Fibroblast of mammary gland (primary cell): ENCODE data around the gene OR10T2.
"Not testable (repeated sequence)": the region's sequence is repeated elsewhere in the genome, so short reads cannot be mapped to it uniquely, and the experiment has no call there.

Experiments used
- DNase-seq: peaks from one replicate; pipeline ENCODE4 v3.0.0-alpha.2; 2010; ENCODE audit warnings: low read depth
- H3K4me3 ChIP-seq: 2 replicates; pipeline ENCODE4 v1.5.1; 2011; ENCODE audit warnings: low read depth, mild to moderate bottlenecking, low read length, moderate library complexity; ENCODE audit not compliant: control insufficient read depth
- TF ChIP-seq, protein P1 (sequence below): conservative IDR thresholded peaks from 2 replicates; pipeline ENCODE4 v1.5.1; 2011; ENCODE audit warnings: low read depth, low read length, inconsistent platforms; ENCODE audit not compliant: control insufficient read depth, insufficient read depth

Gene OR10T2, protein sequence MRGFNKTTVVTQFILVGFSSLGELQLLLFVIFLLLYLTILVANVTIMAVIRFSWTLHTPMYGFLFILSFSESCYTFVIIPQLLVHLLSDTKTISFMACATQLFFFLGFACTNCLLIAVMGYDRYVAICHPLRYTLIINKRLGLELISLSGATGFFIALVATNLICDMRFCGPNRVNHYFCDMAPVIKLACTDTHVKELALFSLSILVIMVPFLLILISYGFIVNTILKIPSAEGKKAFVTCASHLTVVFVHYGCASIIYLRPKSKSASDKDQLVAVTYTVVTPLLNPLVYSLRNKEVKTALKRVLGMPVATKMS

DNA sequence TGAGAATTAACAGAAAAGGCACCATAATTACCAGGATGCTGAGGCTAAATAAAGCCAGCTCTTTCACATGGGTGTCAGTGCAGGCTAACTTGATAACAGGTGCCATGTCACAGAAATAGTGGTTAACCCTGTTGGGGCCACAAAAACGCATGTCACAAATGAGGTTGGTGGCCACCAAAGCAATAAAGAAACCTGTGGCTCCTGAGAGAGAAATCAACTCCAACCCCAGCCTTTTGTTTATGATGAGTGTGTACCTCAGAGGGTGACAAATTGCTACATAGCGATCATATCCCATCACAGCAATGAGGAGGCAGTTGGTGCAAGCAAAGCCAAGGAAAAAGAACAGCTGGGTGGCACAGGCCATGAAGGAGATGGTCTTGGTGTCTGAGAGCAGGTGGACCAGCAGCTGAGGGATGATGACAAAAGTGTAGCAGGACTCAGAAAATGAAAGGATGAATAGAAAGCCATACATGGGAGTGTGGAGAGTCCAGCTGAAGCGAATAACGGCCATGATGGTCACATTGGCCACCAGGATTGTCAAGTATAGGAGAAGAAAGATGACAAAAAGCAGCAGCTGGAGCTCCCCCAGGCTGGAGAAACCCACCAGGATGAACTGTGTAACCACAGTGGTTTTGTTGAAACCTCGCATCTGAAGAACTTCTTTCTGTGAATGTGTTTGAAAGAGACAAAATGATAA lies at the start of gene OR10T2:
Gene OR10T2 (minus strand): TSS at position 649 of the 697 bp plus-strand sequence. CDS start 0 bp downstream, at position 649.
- no peak within 1 kb of the TSS for H3K4me3 ChIP-seq
- TF ChIP-seq, protein P1, sequence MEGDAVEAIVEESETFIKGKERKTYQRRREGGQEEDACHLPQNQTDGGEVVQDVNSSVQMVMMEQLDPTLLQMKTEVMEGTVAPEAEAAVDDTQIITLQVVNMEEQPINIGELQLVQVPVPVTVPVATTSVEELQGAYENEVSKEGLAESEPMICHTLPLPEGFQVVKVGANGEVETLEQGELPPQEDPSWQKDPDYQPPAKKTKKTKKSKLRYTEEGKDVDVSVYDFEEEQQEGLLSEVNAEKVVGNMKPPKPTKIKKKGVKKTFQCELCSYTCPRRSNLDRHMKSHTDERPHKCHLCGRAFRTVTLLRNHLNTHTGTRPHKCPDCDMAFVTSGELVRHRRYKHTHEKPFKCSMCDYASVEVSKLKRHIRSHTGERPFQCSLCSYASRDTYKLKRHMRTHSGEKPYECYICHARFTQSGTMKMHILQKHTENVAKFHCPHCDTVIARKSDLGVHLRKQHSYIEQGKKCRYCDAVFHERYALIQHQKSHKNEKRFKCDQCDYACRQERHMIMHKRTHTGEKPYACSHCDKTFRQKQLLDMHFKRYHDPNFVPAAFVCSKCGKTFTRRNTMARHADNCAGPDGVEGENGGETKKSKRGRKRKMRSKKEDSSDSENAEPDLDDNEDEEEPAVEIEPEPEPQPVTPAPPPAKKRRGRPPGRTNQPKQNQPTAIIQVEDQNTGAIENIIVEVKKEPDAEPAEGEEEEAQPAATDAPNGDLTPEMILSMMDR, result no peak
- no peak for DNase-seq

DNA sequence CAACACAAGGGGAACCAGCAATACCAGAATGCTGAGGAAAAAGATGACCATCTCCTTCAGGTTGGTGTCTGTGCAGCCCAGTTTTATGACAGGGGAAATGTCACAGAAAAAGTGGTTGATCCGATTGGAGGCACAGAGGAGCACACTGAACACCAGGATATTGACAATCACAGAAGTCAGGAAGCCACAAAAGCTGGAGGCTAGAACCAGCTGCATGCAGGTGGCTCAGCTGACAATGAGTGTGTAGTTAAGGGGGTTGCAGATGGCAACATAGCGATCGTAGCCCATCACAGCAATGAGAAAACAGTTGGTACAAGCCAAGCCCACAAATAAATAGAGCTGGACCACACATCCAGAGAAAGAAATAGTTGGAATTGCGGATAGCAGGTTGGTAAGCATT lies 46.1 kb upstream of the OR10T2 start:
- H3K4me3 ChIP-seq, result no peak overlapping the region
- TF ChIP-seq, protein P1, result no peak
- DNase-seq, result no peak

DNA sequence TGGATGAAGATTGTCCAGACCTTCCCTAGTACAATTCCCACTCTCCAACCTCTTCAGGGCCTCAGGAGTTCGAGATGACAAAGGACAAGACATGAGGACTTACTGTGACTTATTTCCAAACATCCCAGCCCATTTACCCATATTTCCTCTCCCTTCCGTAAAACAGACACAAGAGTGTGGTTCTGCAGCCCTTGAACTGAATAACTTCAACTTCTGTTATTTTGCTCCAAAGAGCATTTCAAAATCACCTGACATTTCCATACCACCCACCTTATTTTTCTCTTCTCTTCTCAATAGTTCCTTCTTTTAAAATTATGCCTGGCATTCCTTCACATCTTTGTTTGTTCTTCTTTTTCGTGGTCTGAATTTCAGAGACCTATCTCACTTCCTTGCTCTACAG lies 35.5 kb upstream of the OR10T2 start:
- no peak for DNase-seq
- no peak overlapping the region for H3K4me3 ChIP-seq
- TF ChIP-seq, protein P1, result no peak

DNA sequence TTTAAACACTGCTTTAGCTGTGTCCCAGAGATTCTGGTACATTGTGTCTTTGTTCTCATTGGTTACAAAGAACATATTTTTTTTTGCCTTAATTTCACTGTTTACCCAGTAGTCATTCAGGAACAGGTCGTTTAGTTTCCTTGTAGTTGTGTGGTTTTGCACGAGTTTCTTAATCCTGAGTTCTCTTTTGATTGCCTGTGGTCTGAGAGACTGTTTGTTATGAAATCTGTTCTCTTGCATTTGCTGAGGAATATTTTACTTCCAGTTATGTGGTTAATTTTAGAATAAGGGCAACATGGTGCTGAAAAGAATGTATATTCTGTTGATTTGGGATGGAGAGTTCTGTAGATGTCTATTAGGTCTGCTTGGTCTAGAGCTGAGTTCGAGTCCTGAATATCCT lies 30.9 kb upstream of the OR10T2 start:
- not testable (repeated sequence) for H3K4me3 ChIP-seq, DNase-seq

DNA sequence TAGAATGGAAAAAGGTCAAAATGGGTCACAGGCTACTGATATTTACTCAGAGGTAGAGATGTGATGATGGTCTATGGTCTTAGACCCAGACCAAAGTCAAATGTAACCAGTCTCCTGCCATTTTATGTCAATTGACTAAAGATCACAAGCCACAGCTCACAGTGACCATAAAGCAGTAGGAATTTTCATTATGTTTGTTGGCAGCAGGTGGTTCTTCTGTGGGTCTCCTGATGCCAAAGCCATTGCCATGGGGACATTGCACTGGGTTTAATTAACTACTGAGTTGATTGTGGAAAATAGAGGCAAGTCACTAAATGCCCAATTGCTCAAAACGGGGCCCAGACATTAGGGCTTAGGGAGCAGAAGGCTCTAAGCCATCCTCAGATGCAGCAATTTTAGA lies 26.9 kb upstream of the OR10T2 start, which contains the start of gene OR10K2:
Gene OR10K2 (minus strand): TSS at position 101 of the 400 bp plus-strand sequence. CDS start 5,371 bp downstream, outside the sequence.
- DNase-seq, result no peak
- no peak within 1 kb of the TSS for H3K4me3 ChIP-seq
- TF ChIP-seq, protein P1, result no peak

DNA sequence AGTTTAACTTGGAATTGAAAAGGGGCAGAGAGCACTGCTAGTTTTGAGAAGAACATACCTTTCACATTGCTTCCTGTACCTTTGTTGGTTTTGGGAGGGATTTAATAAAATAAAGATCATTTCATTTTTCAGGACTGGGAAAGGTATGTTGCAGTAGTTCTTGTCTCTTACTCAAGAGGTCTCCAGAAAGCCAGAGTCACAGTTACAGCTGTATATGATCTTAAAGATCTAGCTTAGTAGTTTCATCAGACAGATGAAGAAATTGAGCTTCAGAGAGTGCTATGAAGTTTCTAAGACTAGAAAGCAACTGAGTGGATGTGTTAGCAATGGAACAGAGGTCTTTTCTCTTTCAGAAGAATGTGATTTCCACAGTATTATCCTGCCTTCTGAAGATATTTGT lies 25.8 kb upstream of the OR10T2 start:
- DNase-seq, result no peak
- no peak overlapping the region for H3K4me3 ChIP-seq
- TF ChIP-seq, protein P1, result no peak

DNA sequence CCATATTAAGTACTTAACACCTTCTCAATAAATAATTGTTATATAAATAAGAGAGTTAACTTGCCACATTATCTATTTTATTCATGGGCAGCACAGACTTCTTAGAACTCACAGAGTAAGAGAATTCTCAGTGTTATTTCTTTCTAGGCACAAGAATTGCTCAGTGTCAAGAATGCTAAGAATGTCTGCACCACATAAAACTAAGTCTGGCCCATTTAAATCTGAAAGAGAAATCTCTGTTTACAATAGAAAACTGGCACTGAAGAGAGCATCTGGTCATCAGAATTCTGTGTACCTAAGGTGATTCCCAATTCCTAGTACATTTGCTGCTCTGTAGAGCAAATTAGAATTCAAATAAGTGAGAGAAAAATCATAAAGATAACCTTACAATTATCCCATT lies 22.9 kb upstream of the OR10T2 start:
- H3K4me3 ChIP-seq, result no peak overlapping the region
- DNase-seq, result no peak
- TF ChIP-seq, protein P1, result no peak
